ENCODE measurements around the gene AOPEP. TPM values are rescaled to one million over a fixed set of nuclear protein-coding genes. Genes with fewer than 3 reads are reported as not detected.

AOPEP gene
- total RNA-seq, 1 experiment from 2014 or later = 14.4 TPM

DNA sequence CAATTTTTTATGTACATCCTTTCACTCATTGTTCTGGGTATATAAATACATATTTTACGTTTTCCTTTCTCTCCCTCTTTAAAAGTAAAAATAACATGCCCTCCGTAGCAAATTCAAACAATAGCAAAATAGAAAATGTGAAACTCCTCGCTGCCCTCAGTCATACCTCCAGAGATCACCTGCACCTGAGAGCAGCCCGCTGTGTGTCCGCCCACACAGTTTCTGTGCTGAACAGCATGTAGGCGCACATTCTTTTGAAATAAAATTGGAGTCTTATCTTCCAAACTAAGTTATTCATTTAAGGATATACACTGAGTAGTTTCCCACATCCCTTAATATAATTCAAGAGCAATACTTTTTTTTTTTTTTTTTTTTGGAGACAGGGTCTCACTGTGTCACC, 255.7 kb downstream of the AOPEP start (continued):
- TF ChIP-seq, protein P1, sequence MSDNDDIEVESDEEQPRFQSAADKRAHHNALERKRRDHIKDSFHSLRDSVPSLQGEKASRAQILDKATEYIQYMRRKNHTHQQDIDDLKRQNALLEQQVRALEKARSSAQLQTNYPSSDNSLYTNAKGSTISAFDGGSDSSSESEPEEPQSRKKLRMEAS (CRISPR knock-in tag; IDR thresholded peaks at IDR 0.05) = no peak
- TF ChIP-seq, protein P2, sequence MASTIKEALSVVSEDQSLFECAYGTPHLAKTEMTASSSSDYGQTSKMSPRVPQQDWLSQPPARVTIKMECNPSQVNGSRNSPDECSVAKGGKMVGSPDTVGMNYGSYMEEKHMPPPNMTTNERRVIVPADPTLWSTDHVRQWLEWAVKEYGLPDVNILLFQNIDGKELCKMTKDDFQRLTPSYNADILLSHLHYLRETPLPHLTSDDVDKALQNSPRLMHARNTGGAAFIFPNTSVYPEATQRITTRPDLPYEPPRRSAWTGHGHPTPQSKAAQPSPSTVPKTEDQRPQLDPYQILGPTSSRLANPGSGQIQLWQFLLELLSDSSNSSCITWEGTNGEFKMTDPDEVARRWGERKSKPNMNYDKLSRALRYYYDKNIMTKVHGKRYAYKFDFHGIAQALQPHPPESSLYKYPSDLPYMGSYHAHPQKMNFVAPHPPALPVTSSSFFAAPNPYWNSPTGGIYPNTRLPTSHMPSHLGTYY (CRISPR knock-in tag; IDR thresholded peaks at IDR 0.05) = no peak
- TF ChIP-seq ZNF423 (CRISPR knock-in tag; IDR thresholded peaks at IDR 0.05) (no peak), CREB1 (CRISPR knock-in tag; IDR thresholded peaks at IDR 0.05) (no peak), NFYB (CRISPR knock-in tag; conservative IDR thresholded peaks at IDR 0.05; ENCODE audit: low read depth) (no peak), ETV6 (CRISPR knock-in tag; IDR thresholded peaks at IDR 0.05) (no peak), JAZF1 (CRISPR knock-in tag; IDR thresholded peaks at IDR 0.05) (no peak)

DNA sequence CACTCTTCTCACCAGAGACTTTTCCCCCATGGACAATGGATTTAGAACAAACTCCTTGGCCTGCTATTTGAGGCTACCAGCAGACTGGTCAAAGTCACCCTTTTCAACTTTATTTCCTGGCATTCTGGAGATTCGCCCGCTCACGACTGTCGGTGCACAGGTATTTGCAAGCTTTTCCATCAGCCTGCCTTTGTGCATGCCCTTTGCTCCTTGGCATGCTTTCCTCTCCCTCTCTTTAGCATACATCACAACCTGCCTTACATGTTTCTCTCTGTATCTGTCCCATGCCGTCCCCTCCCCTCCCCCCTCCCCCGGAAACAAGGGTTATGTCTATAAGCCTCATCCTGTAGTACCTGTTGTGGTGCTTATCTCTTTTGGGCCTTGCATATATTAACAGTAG, 257.1 kb downstream of the AOPEP start:
- POLR2A ChIA-PET = no interaction called here
- DNase-seq (ENCODE audit: low spot score) = no peak
- TF ChIP-seq, protein P3, sequence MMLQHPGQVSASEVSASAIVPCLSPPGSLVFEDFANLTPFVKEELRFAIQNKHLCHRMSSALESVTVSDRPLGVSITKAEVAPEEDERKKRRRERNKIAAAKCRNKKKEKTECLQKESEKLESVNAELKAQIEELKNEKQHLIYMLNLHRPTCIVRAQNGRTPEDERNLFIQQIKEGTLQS (CRISPR knock-in tag; conservative IDR thresholded peaks at IDR 0.05) = no peak
- TF ChIP-seq OVOL2 (CRISPR knock-in tag; IDR thresholded peaks at IDR 0.05; ENCODE audit: borderline replicate concordance) = no peak
- no peak for TF ChIP-seq ZBTB43 (CRISPR knock-in tag; IDR thresholded peaks at IDR 0.05)
- ATAC-seq = no peak
- CTCF ChIA-PET = no interaction called here
- Mint-ChIP-seq H3K27ac (peak overlapping the region; percentile 69; the same call in 1 of the 2 replicates), H3K36me3 (no peaks in the 10 kb centered on the region), H3K9me3 (no peaks in the 10 kb centered on the region), H3K4me3 (no peak overlapping the region), H3K27me3 (ENCODE audit: low read depth) (no peaks in the 10 kb centered on the region), H3K4me1 (peaks cover 29% of the 10 kb centered on the region)

DNA sequence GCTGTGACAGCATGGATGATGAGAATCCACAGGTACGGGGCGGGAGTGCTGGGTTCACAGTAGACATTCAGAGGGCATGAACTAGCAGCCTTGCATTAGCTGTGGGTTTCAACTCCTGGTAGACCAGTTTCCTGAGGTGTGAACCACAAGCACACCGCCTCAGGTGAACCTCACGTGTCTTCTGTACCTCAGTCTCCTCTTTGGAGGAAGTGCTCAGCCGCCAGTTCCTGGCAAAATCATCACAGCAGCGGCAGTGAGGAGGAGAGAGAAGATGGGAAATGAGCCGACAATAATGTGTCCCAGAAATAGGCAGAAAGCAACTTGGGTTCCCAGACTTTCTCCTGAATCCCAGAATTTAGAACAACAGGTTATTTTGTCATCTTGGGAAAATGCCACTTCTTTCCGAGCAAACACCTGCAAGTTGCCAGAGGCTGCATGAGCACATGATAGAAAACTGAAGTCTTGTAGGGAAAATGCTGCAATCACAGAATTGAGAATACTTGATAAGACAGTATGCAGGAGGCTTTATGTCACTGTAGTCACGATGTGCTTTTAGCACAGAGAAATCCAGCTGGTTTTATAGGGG, 258.5 kb downstream of the AOPEP start:
- no peaks in the 10 kb centered on the region for H3K9me3 Mint-ChIP-seq
- ChIA-PET POLR2A (no interaction called here), CTCF (no interaction called here)
- ATAC-seq (no peak), DNase-seq (ENCODE audit: low spot score) (no peak)
- peaks cover 26% of the 10 kb centered on the region for H3K4me1 Mint-ChIP-seq
- H3K27me3 Mint-ChIP-seq (ENCODE audit: low read depth) = no peaks in the 10 kb centered on the region
- peak overlapping the region; percentile 27; the same call in 1 of the 2 replicates for H3K27ac Mint-ChIP-seq
- no peak overlapping the region for H3K4me3 Mint-ChIP-seq
- H3K36me3 Mint-ChIP-seq = no peaks in the 10 kb centered on the region
- TF ChIP-seq TP53 (CRISPR knock-in tag; IDR thresholded peaks at IDR 0.05) (no peak), ELF4 (CRISPR knock-in tag; IDR thresholded peaks at IDR 0.05; ENCODE audit: low read depth) (no peak), NFATC4 (CRISPR knock-in tag; IDR thresholded peaks at IDR 0.05) (no peak), SP1 (CRISPR knock-in tag; conservative IDR thresholded peaks at IDR 0.05) (no peak), ATF1 (CRISPR knock-in tag; IDR thresholded peaks at IDR 0.05) (no peak), FOXP4 (CRISPR knock-in tag; IDR thresholded peaks at IDR 0.05) (no peak), MYBL2 (CRISPR knock-in tag; IDR thresholded peaks at IDR 0.05) (no peak), ZNF416 (CRISPR knock-in tag; IDR thresholded peaks at IDR 0.05) (no peak), JAZF1 (CRISPR knock-in tag; IDR thresholded peaks at IDR 0.05) (no peak), ZSCAN18 (CRISPR knock-in tag; IDR thresholded peaks at IDR 0.05) (no peak)
- TF ChIP-seq, protein P1 (CRISPR knock-in tag; IDR thresholded peaks at IDR 0.05) = no peak
- TF ChIP-seq, protein P4, sequence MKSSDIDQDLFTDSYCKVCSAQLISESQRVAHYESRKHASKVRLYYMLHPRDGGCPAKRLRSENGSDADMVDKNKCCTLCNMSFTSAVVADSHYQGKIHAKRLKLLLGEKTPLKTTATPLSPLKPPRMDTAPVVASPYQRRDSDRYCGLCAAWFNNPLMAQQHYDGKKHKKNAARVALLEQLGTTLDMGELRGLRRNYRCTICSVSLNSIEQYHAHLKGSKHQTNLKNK (CRISPR knock-in tag; IDR thresholded peaks at IDR 0.05) = no peak
- TF ChIP-seq, protein P5, sequence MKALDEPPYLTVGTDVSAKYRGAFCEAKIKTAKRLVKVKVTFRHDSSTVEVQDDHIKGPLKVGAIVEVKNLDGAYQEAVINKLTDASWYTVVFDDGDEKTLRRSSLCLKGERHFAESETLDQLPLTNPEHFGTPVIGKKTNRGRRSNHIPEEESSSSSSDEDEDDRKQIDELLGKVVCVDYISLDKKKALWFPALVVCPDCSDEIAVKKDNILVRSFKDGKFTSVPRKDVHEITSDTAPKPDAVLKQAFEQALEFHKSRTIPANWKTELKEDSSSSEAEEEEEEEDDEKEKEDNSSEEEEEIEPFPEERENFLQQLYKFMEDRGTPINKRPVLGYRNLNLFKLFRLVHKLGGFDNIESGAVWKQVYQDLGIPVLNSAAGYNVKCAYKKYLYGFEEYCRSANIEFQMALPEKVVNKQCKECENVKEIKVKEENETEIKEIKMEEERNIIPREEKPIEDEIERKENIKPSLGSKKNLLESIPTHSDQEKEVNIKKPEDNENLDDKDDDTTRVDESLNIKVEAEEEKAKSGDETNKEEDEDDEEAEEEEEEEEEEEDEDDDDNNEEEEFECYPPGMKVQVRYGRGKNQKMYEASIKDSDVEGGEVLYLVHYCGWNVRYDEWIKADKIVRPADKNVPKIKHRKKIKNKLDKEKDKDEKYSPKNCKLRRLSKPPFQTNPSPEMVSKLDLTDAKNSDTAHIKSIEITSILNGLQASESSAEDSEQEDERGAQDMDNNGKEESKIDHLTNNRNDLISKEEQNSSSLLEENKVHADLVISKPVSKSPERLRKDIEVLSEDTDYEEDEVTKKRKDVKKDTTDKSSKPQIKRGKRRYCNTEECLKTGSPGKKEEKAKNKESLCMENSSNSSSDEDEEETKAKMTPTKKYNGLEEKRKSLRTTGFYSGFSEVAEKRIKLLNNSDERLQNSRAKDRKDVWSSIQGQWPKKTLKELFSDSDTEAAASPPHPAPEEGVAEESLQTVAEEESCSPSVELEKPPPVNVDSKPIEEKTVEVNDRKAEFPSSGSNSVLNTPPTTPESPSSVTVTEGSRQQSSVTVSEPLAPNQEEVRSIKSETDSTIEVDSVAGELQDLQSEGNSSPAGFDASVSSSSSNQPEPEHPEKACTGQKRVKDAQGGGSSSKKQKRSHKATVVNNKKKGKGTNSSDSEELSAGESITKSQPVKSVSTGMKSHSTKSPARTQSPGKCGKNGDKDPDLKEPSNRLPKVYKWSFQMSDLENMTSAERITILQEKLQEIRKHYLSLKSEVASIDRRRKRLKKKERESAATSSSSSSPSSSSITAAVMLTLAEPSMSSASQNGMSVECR (CRISPR knock-in tag; IDR thresholded peaks at IDR 0.05; ENCODE audit: borderline replicate concordance) = no peak

All from WTC11 (cell line).